Endothelial cell of umbilical vein (primary cell): Measurements from ENCODE around the gene COL23A1. TPM values are rescaled to one million over a fixed set of nuclear protein-coding genes. Genes with fewer than 3 reads are reported as not detected.

Experiments used
- BruUV-seq: library from RNA; stranded (reverse); fragments of 400-500 nt; replicated peaks from 2 replicates; lab custom pipeline; 2021; lab: Mats Ljungman, UMichigan
- CTCF ChIA-PET: fragments of 300-600, 350-600 bp; sonication (Branson Sonifier 250); formaldehyde crosslinking; loops from one replicate; lab custom pipeline; 2021; ENCODE audit warnings: antibody characterized with exemption, inconsistent platforms; lab: Charles Lee
- POLR2A ChIA-PET: fragments of 300-600, 350-600 bp; sonication (Branson Sonifier 250); formaldehyde crosslinking; loops from one replicate; lab custom pipeline; 2021; ENCODE audit warnings: antibody characterized with exemption, inconsistent platforms; lab: Charles Lee
- DNase-seq: peaks from one replicate; pipeline ENCODE4 v3.0.0-alpha.2; 2011; ENCODE audit warnings: low read depth, low spot score
- FAIRE-seq: peaks from 2 replicates; lab custom pipeline; 2011; peaks lifted over from hg19 to GRCh38; lab: Jason Lieb, UNC
- H2AFZ ChIP-seq: 2 replicates; pipeline ENCODE4 v1.6.0; 2012; ENCODE audit warnings: low read depth, low read length, control low read depth, inconsistent platforms
- H3K27ac ChIP-seq: 2 replicates; pipeline ENCODE4 v1.5.1; 2011; ENCODE audit warnings: low read depth, mild to moderate bottlenecking, control low read depth, low read length, moderate library complexity; ENCODE audit not compliant: insufficient read depth
- H3K27me3 ChIP-seq, 2 experiments: 2 replicates each; pipeline versions ENCODE4 v1.6.0 to v1.6.1; 2011; ENCODE audit warnings: low read length in 2 of 2, mixed read lengths in 1 of 2; ENCODE audit not compliant: control insufficient read depth in 2 of 2, insufficient read depth in 2 of 2
- H3K36me3 ChIP-seq, 2 experiments: 2 replicates in 1 of 2; 3 replicates in 1 of 2; pipeline ENCODE4 v1.5.1; 2011; ENCODE audit warnings: low read length in 2 of 2, mild to moderate bottlenecking in 1 of 2, moderate library complexity in 1 of 2; ENCODE audit not compliant: control insufficient read depth in 2 of 2, insufficient read depth in 2 of 2; ENCODE audit errors: extremely low read depth in 1 of 2
- H3K4me1 ChIP-seq: 3 replicates; pipeline ENCODE4 v1.5.1; 2011; ENCODE audit warnings: mild to moderate bottlenecking, low read length; ENCODE audit not compliant: control insufficient read depth, insufficient read depth; ENCODE audit errors: extremely low read depth
- H3K4me2 ChIP-seq: 2 replicates; pipeline ENCODE4 v1.6.1; 2011; ENCODE audit warnings: low read length, control low read depth, mixed read lengths; ENCODE audit not compliant: insufficient read depth
- H3K4me3 ChIP-seq, 3 experiments: fragments of 200-600 bp in 1 of 3; sonication (generic), shearing (Covaris generic) in 1 of 3; replicated peaks in 1 of 3; 2 replicates each; pipeline ENCODE4 v1.5.1; 2011 to 2016; ENCODE audit warnings: control low read depth in 3 of 3, low read length in 3 of 3, mild to moderate bottlenecking in 2 of 3, inconsistent platforms in 1 of 3, low read depth in 1 of 3, moderate library complexity in 1 of 3; ENCODE audit not compliant: insufficient read depth in 1 of 3
- H3K79me2 ChIP-seq: 2 replicates; pipeline ENCODE4 v1.6.0; 2012; ENCODE audit warnings: low read length, inconsistent platforms; ENCODE audit not compliant: control insufficient read depth, insufficient read depth
- H3K9ac ChIP-seq: replicated peaks from 2 replicates; pipeline ENCODE3; 2011; ENCODE audit warnings: low read length, control low read depth; ENCODE audit not compliant: insufficient read depth; ENCODE audit errors: extremely low read depth
- H3K9me1 ChIP-seq: replicated peaks from 3 replicates; pipeline ENCODE4 v1.6.0; 2011; ENCODE audit warnings: mild to moderate bottlenecking, low read length; ENCODE audit not compliant: control insufficient read depth, insufficient read depth; ENCODE audit errors: extremely low read depth
- H3K9me3 ChIP-seq: replicated peaks from 2 replicates; pipeline ENCODE4 v1.5.1; 2012; ENCODE audit warnings: low read length, inconsistent platforms; ENCODE audit not compliant: control insufficient read depth, insufficient read depth
- H4K20me1 ChIP-seq: replicated peaks from 2 replicates; pipeline ENCODE3; 2011; ENCODE audit warnings: mild to moderate bottlenecking, low read length; ENCODE audit not compliant: control insufficient read depth, insufficient read depth; ENCODE audit errors: extremely low read depth
- EZH2 ChIP-seq: IDR thresholded peaks from 2 replicates; pipeline ENCODE4 v1.6.1; 2012; ENCODE audit warnings: borderline replicate concordance, low read depth, mild to moderate bottlenecking, moderate library complexity, low read length, inconsistent platforms; ENCODE audit not compliant: severe bottlenecking
- FOS ChIP-seq: IDR thresholded peaks from 2 replicates; pipeline ENCODE4 v1.6.1; 2011; ENCODE audit warnings: mild to moderate bottlenecking, low read length, moderate library complexity, borderline replicate concordance; ENCODE audit not compliant: insufficient read depth
- GATA2 ChIP-seq: IDR thresholded peaks from 2 replicates; pipeline ENCODE4 v1.7.0; 2011; ENCODE audit warnings: low read depth, mild to moderate bottlenecking, moderate library complexity, mixed read lengths, low read length; ENCODE audit not compliant: insufficient read length, insufficient read depth
- JUN ChIP-seq: IDR thresholded peaks from 2 replicates; pipeline ENCODE4 v1.6.1; 2011; ENCODE audit warnings: borderline replicate concordance, low read depth; ENCODE audit not compliant: insufficient read length, insufficient read depth
- MAX ChIP-seq: IDR thresholded peaks from 2 replicates; pipeline ENCODE4 v1.6.1; 2011; ENCODE audit not compliant: insufficient read depth, insufficient read length
- MYC ChIP-seq: IDR thresholded peaks from one replicate; pipeline ENCODE4 v1.6.1; 2011; ENCODE audit warnings: mild to moderate bottlenecking, low read depth, low read length
- POLR2A ChIP-seq: IDR thresholded peaks from 2 replicates; pipeline ENCODE4 v1.6.1; 2012; ENCODE audit warnings: low read depth, mild to moderate bottlenecking, control low read depth, low read length
- POLR2AphosphoS5 ChIP-seq: IDR thresholded peaks from 2 replicates; pipeline ENCODE4 v1.6.1; 2012; ENCODE audit warnings: low read depth, mild to moderate bottlenecking, control low read depth, low read length, moderate library complexity; ENCODE audit not compliant: insufficient read depth
- dilution Hi-C: fragments of 300-500 bp; cut with MboI; formaldehyde crosslinking; loops from one replicate; pipeline ENCODE4 v1.15.0; 2019; ENCODE audit warnings: low sequenced_read_pairs; ENCODE audit not compliant: extremely low pct_ligation_motif_present
- intact Hi-C: fragments of 100-400 bp; cut with micrococcal nuclease; formaldehyde crosslinking; loops from one replicate; pipeline ENCODE4 v1.10.0; 2022
- polyA plus RNA-seq, 4 experiments: library from polyadenylated mRNA; depleted of rRNA in 3 of 4; stranded (reverse) in 3 of 4; unstranded in 1 of 4; fragments of >200 nt; gene quantifications; 2 replicates each; pipeline versions ENCODE4 v1.2.1 to v1.2.3, GENCODE V29; 2011 to 2012; ENCODE audit warnings: missing spikeins in 1 of 4
- total RNA-seq: library from RNA; stranded (reverse); gene quantifications from 2 replicates; pipeline ENCODE4 v1.2.3, GENCODE V29; 2021
- TF ChIP-seq, protein P1 (sequence below), 2 donors: IDR thresholded peaks; 1 replicate in 1 of 2; 2 replicates in 1 of 2; pipeline ENCODE4 v1.5.1; 2011; ENCODE audit warnings: low read length in 2 of 2, mild to moderate bottlenecking in 2 of 2, moderate library complexity in 2 of 2, control low read depth in 1 of 2, inconsistent platforms in 1 of 2, low read depth in 1 of 2; ENCODE audit not compliant: insufficient read depth in 1 of 2; ENCODE audit errors: extremely low read depth in 1 of 2

COL23A1 gene
- total and polyA plus RNA-seq, 2 donors (not counting 3 experiments of a cell fraction or from before 2014, with no cell fraction given) = not detected

DNA sequence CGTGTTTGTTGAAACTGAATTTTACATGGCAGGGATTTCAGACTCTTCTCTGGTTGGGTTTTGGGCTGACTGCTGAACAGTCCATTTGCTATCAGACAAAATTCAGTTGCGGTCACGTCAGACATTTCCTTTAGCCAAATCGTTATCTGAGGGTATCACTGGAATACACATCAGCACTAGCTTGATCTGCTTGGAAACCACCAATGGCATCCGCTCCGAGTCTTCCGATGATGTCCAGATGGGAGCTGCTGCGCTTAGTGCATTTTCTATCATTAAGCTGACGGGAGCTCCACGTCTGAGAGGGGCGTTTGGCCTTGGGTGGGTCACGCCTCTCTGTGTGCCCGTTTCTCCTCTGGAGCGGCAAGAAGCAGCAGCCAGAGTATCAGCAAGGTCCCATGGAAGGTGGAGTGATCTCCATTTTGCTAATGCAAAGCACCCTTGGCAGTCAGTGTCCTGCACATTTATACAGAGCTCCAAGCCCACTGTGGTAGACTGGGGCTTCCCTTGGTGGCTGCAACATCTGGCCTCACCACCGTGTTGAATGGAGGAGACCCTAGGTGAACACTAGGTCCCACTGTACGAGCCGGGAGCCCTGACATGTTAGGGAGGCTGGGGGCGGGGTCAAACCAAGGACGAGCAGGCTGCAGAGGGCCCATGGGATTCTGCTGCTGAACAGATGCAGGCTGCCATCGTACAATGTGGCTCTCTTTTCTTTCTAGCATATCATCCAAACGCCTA, 223.0 kb downstream of the COL23A1 start:
- no peak overlapping the region for H3K27ac ChIP-seq
- H3K9ac ChIP-seq = no peak overlapping the region
- dilution Hi-C loops = no loop called here
- H3K4me2 ChIP-seq = no peak overlapping the region
- H3K36me3 ChIP-seq = no peaks in the 10 kb centered on the region
- intact Hi-C loops = no loop called here
- H4K20me1 ChIP-seq = no peaks in the 10 kb centered on the region
- FAIRE-seq (no peak), DNase-seq (no peak)
- H3K79me2 ChIP-seq = no peaks in the 10 kb centered on the region
- ChIA-PET POLR2A (no interaction called here), CTCF (no interaction called here)
- H3K9me3 ChIP-seq = no peaks in the 10 kb centered on the region
- H3K9me1 ChIP-seq = no peaks in the 10 kb centered on the region
- no peaks in the 10 kb centered on the region for H3K27me3 ChIP-seq
- no peak for TF ChIP-seq POLR2A
- TF ChIP-seq, protein P1, sequence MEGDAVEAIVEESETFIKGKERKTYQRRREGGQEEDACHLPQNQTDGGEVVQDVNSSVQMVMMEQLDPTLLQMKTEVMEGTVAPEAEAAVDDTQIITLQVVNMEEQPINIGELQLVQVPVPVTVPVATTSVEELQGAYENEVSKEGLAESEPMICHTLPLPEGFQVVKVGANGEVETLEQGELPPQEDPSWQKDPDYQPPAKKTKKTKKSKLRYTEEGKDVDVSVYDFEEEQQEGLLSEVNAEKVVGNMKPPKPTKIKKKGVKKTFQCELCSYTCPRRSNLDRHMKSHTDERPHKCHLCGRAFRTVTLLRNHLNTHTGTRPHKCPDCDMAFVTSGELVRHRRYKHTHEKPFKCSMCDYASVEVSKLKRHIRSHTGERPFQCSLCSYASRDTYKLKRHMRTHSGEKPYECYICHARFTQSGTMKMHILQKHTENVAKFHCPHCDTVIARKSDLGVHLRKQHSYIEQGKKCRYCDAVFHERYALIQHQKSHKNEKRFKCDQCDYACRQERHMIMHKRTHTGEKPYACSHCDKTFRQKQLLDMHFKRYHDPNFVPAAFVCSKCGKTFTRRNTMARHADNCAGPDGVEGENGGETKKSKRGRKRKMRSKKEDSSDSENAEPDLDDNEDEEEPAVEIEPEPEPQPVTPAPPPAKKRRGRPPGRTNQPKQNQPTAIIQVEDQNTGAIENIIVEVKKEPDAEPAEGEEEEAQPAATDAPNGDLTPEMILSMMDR (IDR thresholded peaks at IDR 0.05; ENCODE audit: extremely low read depth in 1 of 2, insufficient read depth in 1 of 2, low read depth in 1 of 2, low read length in 2 of 2) = no peak
- no peak for TF ChIP-seq EZH2
- TF ChIP-seq JUN = no peak
- TF ChIP-seq MYC = no peak
- TF ChIP-seq POLR2AphosphoS5 = no peak
- no peak for TF ChIP-seq GATA2
- TF ChIP-seq FOS = no peak
- no peak for TF ChIP-seq MAX
- no peak overlapping the region for H2AFZ ChIP-seq
- BruUV-seq = no TSS peak
- no peak overlapping the region for H3K4me3 ChIP-seq
- H3K4me1 ChIP-seq = no peaks in the 10 kb centered on the region
